Left lung (tissue), 10 donors: ENCODE measurements around the gene SYTL3. TPM values are rescaled to one million over a fixed set of nuclear protein-coding genes. Genes with fewer than 3 reads are reported as not detected.
A peak's percentile ranks its signal among the peaks of the same experiment; 100 is the strongest.
"Not testable (repeated sequence)": the region's sequence is repeated elsewhere in the genome, so short reads cannot be mapped to it uniquely, and the experiment has no call there.

ENCODE experiments used
- ATAC-seq: fragments of 200-7000 bp; cut with Tn5 transposase; one replicate; pipeline ENCODE4 v1.9.1; 2020; ENCODE audit warnings: moderate library complexity
- DNase-seq, 4 donors: peaks; one replicate each; pipeline ENCODE4 v3.0.0-alpha.2; 2013 to 2020
- H3K27ac ChIP-seq, 2 donors: fragments of 200-600 bp; sonication (generic) in 1 of 2; one replicate each; pipeline versions ENCODE4 v1.5.0 to v1.8.0; 2020 to 2021
- H3K27me3 ChIP-seq, 2 donors: fragments of 200-600 bp; sonication (generic) in 1 of 2; one replicate each; pipeline versions ENCODE4 v1.5.0 to v1.8.0; 2020 to 2021
- H3K36me3 ChIP-seq, 2 donors: fragments of 200-600 bp; sonication (generic) in 1 of 2; one replicate each; pipeline versions ENCODE4 v1.5.0 to v1.8.0; 2020 to 2021
- H3K4me1 ChIP-seq, 2 donors: fragments of 200-600 bp; one replicate each; pipeline ENCODE4 v1.8.0; 2021
- H3K4me3 ChIP-seq, 2 donors: fragments of 200-600 bp; sonication (generic) in 1 of 2; one replicate each; pipeline versions ENCODE4 v1.5.0 to v1.8.0; 2020 to 2021; ENCODE audit warnings: mild to moderate bottlenecking in 1 of 2
- H3K9me3 ChIP-seq, 2 donors: fragments of 200-600 bp; sonication (generic) in 1 of 2; one replicate each; pipeline versions ENCODE4 v1.5.0 to v1.8.0; 2020 to 2021
- CTCF ChIP-seq, 2 donors: fragments of 200-600 bp; sonication (generic) in 1 of 2; IDR thresholded peaks; one replicate each; pipeline versions ENCODE4 v1.5.0 to v1.8.0; 2021; ENCODE audit warnings: antibody characterized with exemption in 2 of 2
- intact Hi-C, 2 donors: fragments of 100-400 bp; cut with DNase I; formaldehyde crosslinking; loops; one replicate each; pipeline versions ENCODE4 v1.11.2 to v1.14.2; 2022
- polyA plus RNA-seq, 6 donors: library from polyadenylated mRNA; unstranded; fragments of 120-200 nt; gene quantifications; one replicate each; pipeline ENCODE4 v1.2.1, GENCODE V29; 2013; ENCODE audit not compliant: insufficient read length in 6 of 6
- total RNA-seq, 2 donors: library from RNA; stranded (reverse); fragmentation: NEBNext Ultra II Directional; extraction: Animal tissue kit (Norgen Biotek cat#: 25700); gene quantifications; one replicate each; pipeline ENCODE4 v1.2.1, GENCODE V29; 2021
- donor health status: DM: no; HTN: yes; CAD: no.
- donor health status: DM: no; HTN: no; CAD: no.

Gene SYTL3
- total and polyA plus RNA-seq, 8 donors: 6.5 to 10.3 (median 8.3) TPM

GRCh38 chr6:158786645-158787304 lies 136.9 kb downstream of the SYTL3 start:
- DNase-seq: no peak
- no peak overlapping the region for H3K27ac ChIP-seq
- intact Hi-C loops: no loop called here
- no peaks in the 10 kb centered on the region for H3K27me3 ChIP-seq
- TF ChIP-seq CTCF (IDR thresholded peaks at IDR 0.05): no peak
- no peak for ATAC-seq
- peaks cover 3 to 18% of the 10 kb centered on the region in 2 donors for H3K4me1 ChIP-seq
- no peak overlapping the region for H3K4me3 ChIP-seq
- no peaks in the 10 kb centered on the region for H3K9me3 ChIP-seq
- H3K36me3 ChIP-seq: peaks cover 4 to 76% of the 10 kb centered on the region in 2 donors

GRCh38 chr6:158787395-158787794 lies 137.5 kb downstream of the SYTL3 start:
- intact Hi-C loops: no loop called here

GRCh38 chr6:158789115-158789917 lies 139.5 kb downstream of the SYTL3 start:
- Histone ChIP-seq H3K4me3 (no peak overlapping the region), H3K27ac (no peak overlapping the region), H3K27me3 (no peaks in the 10 kb centered on the region), H3K4me1 (peaks cover 3 to 28% of the 10 kb centered on the region in 2 donors), H3K36me3 (peaks cover 4 to 51% of the 10 kb centered on the region in 2 donors), H3K9me3 (no peaks in the 10 kb centered on the region)
- peak; percentile 7 for ATAC-seq
- TF ChIP-seq CTCF (IDR thresholded peaks at IDR 0.05): no peak
- intact Hi-C loops: no loop called here
- DNase-seq: no peak

More at GRCh38 chr6:158787395-158787794, 137.5 kb downstream of the SYTL3 start:
- ATAC-seq: no peak
- Histone ChIP-seq H3K27me3 (no peaks in the 10 kb centered on the region), H3K4me3 (no peak overlapping the region), H3K36me3 (peaks cover 4 to 70% of the 10 kb centered on the region in 2 donors), H3K9me3 (no peaks in the 10 kb centered on the region), H3K4me1 (peaks cover 3 to 18% of the 10 kb centered on the region in 2 donors), H3K27ac (no peak overlapping the region)
- TF ChIP-seq CTCF (IDR thresholded peaks at IDR 0.05): no peak
- no peak for DNase-seq

- Histone ChIP-seq H3K4me3 (no peak overlapping the region), H3K27me3 (no peaks in the 10 kb centered on the region), H3K4me1 (peaks cover 7 to 40% of the 10 kb centered on the region in 2 donors), H3K27ac (no peak overlapping the region), H3K36me3 (peaks cover 0 to 30% of the 10 kb centered on the region in 2 donors), H3K9me3 (no peaks in the 10 kb centered on the region)
- ATAC-seq (no peak), DNase-seq (no peak)
- intact Hi-C loops: no loop called here
- no peak for TF ChIP-seq CTCF (IDR thresholded peaks at IDR 0.05)
Measured at GRCh38 chr6:158791274-158791855, 141.5 kb downstream of the SYTL3 start.

GRCh38 chr6:158792505-158792904 lies 142.7 kb downstream of the SYTL3 start:
- ATAC-seq, intact Hi-C loops: not testable (repeated sequence)
- peaks cover 18 to 50% of the 10 kb centered on the region in 2 donors for H3K4me1 ChIP-seq

More at GRCh38 chr6:158792505-158792904, 142.7 kb downstream of the SYTL3 start:
- peaks cover 0 to 19% of the 10 kb centered on the region in 2 donors for H3K36me3 ChIP-seq
- not testable (repeated sequence) for H3K9me3 ChIP-seq, H3K27ac ChIP-seq, H3K4me3 ChIP-seq, H3K27me3 ChIP-seq, DNase-seq
